Mesenteric fat pad (tissue), 1 donor: ENCODE measurements around the gene SQSTM1. TPM values are rescaled to one million over a fixed set of nuclear protein-coding genes. Genes with fewer than 3 reads are reported as not detected.
"Not testable (repeated sequence)": the region's sequence is repeated elsewhere in the genome, so short reads cannot be mapped to it uniquely, and the experiment has no call there.

Experiments
- DNase-seq: peaks from one replicate; pipeline ENCODE4 v3.0.0-alpha.2; 2020; ENCODE audit warnings: low spot score
- long read RNA-seq: library from polyadenylated mRNA; unstranded; transcript quantifications from one replicate; pipeline ENCODE4 v2.0.0, GENCODE V29; 2020
- total RNA-seq: library from RNA; stranded (reverse); fragmentation: NEBNext Ultra II Directional; extraction: Animal tissue kit (Norgen Biotek cat#: 25700); gene quantifications from one replicate; pipeline ENCODE4 v1.2.1, GENCODE V29; 2021
- donor health status: DM: yes; HTN: yes; CAD: no.

The SQSTM1 gene
- total RNA-seq, result 600 TPM
- long read RNA-seq, transcript SQSTM1-201 (7 exons, 2,253 nt), result minor isoform, 27 of 2,456 reads
- long read RNA-seq, transcript SQSTM1-202 (8 exons, 2,986 nt), result major isoform, 1,688 of 2,456 reads
- long read RNA-seq, transcript SQSTM1-210 (3 exons, 921 nt), result minor isoform, 6 of 2,456 reads
- long read RNA-seq, partial matches to known transcripts, result 120 of 2,456 reads
- long read RNA-seq, other reads (novel, unspliced or antisense), result 615 of 2,456 reads

DNA sequence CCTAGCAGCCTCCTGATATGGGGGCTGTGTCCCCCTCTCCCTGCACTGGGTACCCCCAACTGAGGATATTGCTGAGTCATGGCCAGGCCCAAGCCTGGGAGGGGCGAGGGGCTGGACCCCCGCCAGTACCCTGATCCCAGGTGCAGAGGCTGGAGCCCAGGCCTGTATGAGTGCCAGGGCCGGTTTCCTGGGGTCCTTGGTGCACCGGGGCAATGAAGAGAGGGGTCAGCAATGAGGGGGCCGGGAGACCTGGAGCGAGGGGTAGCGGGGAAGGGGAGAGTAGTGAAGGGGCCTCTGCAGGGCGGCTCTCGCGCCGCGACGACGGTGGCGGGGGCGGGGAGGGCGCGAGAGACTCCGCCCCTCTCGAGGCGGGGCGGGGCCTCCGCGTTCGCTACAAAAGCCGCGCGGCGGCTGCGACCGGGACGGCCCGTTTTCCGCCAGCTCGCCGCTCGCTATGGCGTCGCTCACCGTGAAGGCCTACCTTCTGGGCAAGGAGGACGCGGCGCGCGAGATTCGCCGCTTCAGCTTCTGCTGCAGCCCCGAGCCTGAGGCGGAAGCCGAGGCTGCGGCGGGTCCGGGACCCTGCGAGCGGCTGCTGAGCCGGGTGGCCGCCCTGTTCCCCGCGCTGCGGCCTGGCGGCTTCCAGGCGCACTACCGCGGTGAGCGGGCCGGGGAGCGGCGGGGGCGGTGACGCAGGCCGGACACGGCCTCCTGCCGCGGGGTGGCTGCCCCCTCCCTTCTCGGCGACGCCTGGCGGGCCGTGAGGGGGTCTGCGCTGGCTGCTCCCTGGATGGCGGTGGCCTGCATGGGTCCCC is at the start of gene SQSTM1:
SQSTM1 (plus strand) TSS at position 423 of the 815 bp plus-strand sequence; CDS start at position 455, 32 bp downstream.
- DNase-seq, result peak; percentile 97

DNA sequence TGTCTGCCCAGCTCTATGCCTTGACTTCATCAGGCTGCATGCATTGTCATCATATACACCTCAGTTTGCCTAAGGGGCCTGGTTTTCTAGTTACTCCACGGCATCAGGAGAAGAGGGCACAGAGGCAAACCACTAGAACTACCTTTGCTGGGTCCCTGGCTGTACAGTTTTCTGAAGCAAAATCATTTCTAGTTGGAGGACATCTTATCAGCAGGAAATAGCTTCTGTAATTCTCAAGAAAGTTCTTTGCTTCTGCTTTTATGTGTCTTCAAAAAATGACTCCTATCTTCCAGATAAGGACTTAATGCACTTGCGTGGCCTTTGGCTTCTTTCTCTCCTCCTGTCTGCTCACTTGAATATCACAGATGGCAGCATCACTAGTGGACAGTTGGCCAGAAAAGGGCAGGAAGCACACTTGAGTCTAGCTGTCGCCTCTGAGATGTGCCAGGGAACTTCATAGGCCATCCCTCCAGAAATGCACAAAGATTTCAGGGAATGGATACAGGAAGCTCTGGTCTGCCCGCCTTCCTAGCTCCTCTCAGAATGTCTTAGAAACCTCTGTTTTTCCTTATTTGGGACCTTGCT is 49.3 kb upstream of the SQSTM1 start:
- no peak for DNase-seq

DNA sequence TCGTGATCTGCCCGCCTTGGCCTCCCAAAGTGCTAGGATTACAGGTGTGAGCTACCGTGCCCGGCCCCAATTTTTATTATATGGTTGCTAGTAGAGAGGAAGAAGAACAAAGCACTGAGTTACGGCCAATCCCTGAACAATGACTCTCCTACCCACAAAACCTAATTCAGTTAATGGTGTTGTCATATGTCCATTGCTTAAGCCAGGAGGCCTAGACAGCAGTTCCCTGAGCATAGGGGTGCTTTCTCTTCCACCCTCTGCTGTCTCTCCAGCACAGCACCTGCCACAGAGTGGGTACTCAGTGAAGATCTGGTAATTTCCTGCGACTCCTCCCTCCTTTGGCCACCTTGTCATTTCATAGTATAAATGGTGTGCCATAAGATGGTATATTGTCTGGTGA is 48.4 kb upstream of the SQSTM1 start:
- DNase-seq, result no peak

DNA sequence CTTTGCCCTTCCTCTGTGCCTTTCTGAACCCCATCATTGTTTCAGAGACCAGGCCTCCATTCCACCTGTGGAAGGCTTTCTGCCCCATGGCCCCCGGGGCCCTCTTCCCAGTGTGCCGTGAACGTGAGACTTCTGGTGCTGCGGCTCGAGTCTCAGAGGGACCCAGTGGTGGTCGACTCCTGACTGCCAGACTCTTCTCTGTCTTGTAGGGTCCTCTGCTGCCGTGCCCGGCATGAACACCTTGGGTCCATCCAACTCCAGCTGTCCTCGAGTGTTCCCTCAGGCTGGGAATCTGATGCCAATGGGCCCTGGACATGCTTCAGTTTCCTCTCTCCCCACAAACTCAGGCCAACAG is 47.0 kb upstream of the SQSTM1 start:
- DNase-seq, result no peak

DNA sequence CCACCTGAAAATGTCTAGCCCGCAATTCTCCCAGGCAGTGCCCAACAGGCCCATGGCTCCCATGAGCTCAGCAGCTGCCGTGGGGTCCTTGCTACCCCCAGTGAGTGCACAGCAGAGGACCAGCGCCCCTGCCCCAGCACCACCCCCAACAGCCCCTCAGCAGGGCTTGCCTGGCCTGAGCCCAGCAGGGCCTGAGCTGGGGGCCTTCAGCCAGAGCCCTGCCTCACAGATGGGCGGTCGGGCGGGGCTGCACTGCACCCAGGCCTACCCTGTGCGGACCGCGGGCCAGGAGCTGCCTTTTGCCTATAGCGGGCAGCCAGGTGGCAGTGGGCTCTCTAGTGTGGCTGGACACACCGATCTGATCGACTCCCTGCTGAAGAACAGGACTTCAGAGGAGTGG is 46.3 kb upstream of the SQSTM1 start:
- no peak for DNase-seq

DNA sequence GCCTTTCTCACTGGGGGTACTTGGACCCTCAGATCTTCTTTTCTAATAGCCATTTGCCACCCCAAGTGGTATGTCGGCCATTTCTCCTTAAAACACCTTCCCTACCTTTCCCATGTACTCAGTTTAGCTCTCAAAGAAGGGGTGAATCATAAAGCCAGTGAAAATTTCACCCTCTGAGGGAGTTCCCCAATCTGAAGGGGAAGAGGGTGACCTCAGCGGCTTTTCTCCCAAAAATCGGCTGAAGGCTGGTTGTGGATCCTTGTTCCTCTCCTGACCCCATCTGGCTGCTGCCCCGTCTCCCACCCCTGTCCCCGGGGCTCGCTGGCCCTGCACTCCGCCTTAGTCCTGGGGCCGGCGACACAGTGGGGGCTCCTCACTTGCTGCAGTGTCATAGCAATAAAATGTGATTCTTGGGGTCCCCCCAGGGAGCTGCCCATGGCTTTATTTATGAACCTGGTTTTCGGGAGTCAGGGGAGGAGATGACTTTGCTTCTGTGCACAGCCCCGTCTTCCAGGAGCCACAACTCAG is 44.2 kb upstream of the SQSTM1 start:
- DNase-seq, result no peak

DNA sequence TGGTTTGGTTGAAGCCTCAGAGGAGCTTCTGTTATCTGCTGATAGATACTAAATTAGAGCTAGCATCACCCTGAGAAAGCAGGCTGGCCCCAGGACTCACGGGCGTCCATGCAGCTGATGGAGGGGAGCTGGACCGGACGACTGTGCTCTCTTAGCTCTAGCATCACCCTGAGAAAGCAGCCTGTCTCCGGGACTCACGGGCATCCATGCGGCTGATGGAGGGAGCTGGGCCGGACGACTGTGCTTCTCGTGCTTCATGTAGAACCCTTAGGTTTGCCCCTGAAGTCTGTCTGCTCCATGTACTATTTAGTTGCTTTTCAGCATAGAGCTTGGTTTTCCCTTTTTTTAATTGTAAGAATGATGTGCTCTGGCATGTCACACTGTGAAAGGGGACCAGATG is 43.2 kb upstream of the SQSTM1 start:
- no peak for DNase-seq

DNA sequence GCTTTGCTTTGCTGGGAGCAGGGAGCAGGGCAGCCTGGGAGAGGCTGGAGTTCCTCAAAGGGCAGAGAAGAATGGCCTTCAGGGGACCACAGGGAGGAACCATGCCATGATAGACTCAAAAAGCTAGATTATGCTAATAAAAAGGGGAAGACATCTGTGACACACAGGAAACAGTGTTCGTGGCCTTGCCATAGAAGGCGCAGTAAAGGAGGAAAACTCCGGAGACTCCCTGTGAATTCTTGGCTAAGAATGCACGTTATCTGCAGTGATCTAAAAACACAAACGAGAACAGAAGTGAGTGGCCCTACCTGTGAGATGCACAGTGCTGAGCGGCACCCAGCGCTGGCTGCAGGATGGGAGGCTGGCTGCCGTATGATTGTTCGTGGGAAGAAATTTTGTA is 42.8 kb upstream of the SQSTM1 start:
- DNase-seq, result no peak

DNA sequence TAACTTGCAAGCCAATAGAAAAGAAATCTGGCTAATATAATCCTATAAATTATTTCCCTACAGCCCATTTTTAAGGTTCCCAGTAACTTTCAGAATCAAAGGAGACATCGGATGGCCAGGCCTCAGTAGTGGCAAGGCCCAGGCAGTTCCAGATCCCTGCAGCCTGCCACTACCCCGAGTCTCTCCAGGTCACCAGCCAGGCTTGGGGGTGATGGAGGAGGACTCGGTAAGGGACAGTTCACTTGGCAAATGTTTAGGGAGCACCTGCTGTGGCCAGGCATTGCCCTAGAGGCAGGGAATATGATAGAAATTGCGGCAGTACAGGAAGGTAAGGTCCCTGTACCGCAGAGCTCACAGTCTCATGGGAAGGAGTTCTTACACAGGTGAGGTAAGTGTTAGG is 42.1 kb upstream of the SQSTM1 start:
- DNase-seq, result no peak

DNA sequence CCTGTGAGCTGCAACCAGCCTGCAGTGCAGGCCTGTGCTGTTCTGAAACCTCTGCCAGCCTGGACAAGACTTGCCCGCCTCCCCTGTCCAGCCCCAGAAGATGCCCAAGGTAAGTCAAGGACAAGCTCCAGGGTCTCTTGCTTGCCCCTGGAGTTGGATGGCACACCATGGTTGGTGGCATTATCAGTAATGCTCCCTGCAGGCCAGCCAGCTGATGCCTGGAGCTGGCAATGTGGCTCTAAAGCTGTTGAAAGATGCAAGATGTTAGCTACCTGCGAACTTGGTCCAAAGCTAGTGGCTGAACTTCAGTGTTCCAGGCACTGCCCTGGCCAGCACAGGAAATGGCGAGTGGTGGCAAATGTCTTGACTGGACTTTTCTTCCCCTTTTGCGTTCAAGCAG is 40.9 kb upstream of the SQSTM1 start:
- DNase-seq, result no peak

DNA sequence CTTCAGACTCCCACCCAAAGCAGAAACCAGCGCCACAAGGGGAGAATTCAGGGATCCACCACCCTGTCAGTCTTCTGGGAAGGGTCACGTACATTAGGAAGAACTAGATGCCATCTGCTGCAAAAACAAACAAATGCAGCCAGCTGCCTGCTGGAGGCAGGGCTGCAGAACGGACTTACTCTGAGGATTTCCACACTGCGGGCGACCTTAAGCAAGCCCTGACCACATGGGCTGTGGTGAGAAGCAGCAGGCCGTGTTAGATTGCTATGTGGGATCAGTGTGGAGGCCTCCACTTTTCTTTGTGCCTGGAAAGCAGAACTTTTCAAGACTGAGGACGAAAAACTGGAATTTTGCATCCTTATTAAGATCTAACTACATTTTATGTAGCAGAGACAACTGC is 40.3 kb upstream of the SQSTM1 start:
- DNase-seq, result no peak

DNA sequence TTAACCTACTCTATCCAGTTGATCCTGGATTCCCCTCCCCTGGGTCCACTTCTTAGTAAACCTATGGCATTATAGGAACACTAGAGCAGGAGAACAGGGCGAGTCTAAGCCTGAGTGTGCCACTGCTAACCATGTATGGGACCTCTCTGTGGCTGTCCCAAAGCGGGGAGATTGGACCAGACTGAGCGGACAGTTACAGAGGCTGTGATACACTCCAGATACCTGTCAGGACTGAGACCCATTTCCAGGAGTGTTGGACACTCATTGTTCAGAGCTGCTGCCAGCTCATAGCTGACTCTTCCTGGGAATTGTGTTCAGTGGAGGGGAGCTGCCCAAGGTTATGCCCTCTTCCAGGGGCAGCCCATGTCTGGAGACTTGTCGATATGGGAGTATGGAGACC is 38.9 kb upstream of the SQSTM1 start:
- DNase-seq, result no peak

DNA sequence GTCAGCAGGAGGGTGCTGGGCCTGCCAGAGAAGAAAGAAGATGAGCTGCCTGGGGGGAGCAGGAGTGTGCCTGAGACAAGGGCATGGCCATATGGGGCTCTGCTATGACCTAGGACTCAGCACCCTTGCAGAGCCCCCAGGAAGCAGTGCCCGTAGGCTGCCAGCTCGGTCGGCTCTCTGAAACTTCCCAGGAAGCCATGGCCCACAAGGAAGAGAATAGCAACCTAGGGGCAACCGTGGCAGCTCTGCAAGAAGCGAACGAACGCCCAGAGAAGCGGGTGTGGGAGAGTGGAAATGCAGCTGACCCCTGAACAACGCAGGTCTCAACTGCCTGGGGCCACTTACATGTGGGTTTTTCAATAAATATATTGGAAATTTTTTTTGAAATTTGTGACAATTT is 37.6 kb upstream of the SQSTM1 start:
- no peak for DNase-seq

DNA sequence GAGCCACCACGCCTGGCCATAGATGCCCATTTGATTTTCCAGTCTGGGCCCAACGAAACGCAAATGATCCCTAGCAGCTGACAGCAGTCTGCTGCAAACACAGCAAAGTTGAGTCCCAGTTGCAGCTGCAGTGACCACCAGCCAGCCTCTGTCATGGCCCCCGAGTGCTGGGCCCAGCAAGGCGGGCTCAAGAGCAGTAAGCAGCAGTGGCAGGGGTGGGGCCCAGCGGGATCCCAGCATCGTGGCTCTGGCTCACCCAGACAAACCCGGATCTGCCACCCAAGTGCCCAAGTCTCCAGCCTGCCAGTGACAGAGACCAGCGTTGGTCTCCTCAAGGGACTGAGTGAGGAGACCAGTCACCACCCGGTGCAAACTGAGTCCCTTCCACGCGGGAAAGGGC is 33.8 kb upstream of the SQSTM1 start:
- DNase-seq, result no peak

DNA sequence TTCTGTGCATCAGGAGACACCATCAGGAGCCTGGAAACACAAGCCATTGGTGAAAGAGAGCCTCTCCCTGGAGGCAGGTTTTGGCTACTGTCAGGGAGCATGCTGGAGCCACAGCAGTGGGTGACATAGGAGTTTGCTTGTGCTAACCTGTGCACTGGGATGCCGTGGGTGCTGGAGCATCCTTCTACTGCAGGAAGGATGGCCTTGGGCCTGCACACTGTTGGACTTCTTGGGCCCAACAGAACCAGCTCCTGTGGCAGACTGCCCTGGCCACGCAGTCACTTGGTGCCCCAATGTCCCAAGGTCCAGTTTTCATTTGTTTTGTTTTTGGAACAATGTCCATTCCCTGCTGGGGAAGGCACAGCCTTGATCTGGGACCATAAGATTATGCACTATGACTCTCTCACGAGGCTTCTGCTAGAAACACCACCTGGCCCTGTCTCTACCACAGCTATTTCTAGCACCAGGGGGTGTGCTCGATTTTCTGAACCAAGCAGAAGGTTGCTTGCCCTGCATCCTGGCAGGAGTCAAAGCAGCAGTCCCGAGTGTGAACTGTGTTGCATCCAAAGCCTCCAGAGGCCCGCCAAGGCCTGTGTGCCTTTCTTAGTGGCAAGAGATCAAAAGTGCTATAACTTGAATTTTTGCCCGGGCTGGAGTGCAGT is 32.4 kb upstream of the SQSTM1 start:
- no peak for DNase-seq

DNA sequence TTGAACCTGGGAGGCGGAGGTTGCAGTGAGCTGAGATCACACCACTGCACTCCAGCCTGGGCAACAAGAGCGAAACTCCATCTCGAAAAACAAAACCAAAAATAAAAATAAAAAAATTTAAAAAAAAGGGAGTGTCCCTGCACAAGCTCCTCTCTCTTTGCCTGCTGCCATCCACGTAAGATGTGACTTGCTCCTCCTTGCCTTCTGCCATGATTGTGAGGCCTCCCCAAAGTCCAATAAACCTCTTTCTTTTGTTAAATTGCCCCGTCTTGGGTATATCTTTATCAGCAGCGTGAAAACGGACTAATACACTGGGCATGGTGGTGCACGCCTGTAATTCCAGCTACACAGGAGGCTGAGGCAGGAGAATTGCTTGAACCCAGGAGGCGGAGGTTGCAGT is 31.4 kb upstream of the SQSTM1 start:
- not testable (repeated sequence) for DNase-seq

DNA sequence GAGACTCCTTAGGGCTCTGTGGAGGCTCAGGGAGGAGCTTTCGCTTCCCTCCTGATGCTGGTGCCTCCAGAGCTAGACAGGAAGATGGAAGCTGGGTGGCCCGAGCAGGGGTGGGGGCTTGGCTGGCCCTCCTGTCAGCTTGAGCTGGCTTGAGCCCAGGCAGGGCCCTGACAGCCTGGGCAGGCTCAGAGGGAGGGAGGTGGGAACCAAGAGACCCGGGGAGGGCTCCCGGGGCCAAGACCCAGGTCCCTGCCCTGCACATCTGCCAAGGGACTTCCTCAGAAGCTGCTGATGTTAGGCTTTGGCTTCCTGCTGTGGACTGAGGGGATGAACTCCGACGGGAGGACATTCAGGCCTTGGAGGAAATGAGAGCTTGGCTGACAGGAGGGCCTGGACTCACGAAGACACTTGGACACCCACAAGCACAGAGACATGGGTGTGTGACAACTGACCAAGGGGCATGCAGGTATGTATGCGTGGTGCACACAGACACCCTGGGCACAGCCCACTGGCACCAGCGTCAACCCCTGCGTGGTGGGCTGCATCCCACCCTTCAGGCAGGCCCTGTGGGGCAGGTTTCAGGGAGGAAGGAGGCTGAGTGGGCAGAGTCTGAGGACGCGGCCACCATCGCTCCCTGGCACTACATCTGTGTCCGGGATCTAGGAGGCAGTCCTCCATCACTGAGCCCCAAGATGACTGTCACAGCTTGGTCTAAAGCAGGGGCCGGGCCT is 28.7 kb upstream of the SQSTM1 start:
- no peak for DNase-seq

DNA sequence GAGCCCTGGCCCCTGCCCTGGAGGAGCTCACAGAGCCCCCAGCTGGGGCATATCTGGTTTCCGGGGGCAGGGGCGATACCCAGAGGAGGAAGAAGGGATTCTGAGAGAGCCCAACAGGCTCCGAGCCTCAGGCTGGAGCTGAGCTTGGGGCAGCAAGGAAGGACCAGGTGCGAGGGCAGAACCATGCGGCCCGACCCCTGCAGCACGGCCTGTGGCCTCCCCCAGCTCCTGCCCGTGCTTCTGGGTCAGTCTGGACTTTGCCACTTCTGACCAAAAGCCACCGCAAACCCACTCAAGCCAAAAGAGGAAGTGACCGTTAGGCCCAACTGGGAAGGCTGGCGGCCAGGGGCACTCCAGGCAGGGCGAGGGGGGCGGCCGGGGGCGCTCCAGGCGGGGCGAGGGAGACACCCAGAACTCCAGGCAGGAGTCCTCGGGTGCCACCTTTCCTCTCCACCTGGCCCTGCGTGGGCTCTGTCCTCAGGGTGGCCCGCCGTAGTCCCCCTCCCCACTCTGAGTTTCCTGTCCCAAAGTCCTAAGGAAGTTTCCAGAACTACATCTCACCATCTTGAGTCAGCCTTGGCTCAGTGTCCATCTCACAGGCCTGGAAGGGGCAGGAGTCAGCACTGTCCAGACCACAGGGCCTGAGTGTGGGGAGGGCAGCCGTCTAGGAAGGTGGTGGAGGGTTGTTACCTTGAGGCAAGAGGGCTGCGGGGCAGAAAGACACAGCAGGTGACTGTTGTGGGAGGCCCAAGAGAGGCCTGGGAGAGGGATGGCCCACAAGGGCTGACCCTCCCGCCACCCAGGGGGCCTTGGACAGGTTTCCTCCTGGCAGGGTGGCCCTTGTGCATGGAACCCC is 27.9 kb upstream of the SQSTM1 start:
- no peak for DNase-seq

DNA sequence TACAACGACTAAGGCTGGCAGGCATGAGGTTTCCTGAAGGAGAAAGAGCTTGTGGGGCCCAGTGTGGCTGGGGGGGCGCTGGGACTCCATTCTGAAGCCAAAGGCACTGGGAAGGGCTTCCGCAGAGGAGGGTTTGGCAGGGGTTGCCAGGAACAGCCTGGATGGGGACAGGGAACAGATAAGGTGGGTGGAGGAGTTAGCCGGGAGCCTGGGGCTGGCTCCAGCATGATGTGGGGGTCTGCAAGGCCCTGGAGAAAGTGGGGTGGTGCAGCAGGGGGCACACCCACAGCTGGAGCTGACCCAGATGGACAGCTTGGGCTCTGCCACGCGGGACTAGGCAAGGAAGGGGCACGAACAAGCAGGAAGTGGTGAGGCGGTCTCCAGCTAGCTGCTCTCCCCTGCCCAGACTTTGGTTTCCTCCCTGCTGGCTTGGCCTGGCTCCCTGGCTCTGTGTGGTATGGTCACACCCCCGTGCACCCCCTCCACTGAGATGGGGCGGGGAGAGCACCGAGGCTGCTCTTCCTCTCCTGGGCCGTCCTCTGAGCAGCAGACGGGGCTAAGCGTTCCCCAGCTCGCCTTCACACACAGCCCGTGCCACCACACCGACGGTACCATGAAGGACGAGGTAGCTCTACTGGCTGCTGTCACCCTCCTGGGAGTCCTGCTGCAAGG is 27.1 kb upstream of the SQSTM1 start, which contains the start of gene LTC4S:
LTC4S (plus strand) TSS at position 519 of the 672 bp plus-strand sequence; CDS start at position 614, 95 bp downstream.
- DNase-seq, result no peak

DNA sequence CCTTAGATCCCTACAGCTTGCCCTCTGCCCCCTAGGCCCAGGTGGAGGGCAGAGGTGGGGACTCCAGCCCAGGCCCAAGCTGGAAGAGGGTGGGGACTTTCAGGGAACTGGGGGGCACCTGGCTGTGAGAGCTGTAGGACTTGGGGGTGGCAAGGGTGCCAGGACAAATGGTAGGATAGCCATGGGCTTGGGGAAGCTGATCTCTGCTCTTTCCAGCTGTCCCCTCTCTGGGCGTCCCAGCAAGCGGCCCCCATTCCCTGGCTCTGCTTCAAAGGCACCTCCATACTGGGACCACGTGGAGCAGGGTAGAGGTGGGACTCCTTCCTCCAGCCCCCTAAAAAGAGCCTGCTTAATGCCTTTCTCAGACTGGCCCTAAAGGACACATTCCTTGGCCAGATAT is 26.5 kb upstream of the SQSTM1 start:
- no peak for DNase-seq
